ENCODE measurements around the gene POLR2F. TPM values are rescaled to one million over a fixed set of nuclear protein-coding genes. Genes with fewer than 3 reads are reported as not detected.
"Not testable (repeated sequence)": the region's sequence is repeated elsewhere in the genome, so short reads cannot be mapped to it uniquely, and the experiment has no call there.

Gene POLR2F
- total RNA-seq, 1 donor from 2014 or later = 75.5 TPM

DNA sequence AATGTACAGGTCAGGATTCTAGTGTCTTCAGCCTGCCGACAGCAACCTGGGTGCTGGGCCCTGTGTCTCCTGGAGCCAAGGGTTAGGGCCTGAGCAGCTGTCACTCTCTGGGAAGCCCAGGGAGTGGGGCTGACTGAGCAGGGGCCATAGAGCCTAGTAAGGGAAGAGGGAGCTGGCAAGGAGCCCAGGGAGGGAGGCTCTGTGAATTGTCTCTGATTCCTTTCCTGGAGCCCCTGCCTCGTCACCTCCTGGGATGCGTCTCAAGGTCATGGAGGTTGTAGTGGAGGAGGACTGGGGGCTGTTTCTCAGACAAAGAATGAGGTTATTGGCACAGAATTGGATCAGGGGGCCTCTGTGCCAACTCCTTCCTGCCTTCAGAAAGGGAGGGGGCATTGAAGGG, 19.0 kb downstream of the POLR2F start:
- TF ChIP-seq EZH2 (IDR thresholded peaks at IDR 0.05) (no peak), EZH2phosphoT487 (IDR thresholded peaks at IDR 0.05) (no peak), CTCF (IDR thresholded peaks at IDR 0.05) (no peak)
- H2AFZ ChIP-seq (replicated peaks) = no peak overlapping the region
- H3K36me3 ChIP-seq = no peaks in the 10 kb centered on the region
- H3K4me3 ChIP-seq = no peak overlapping the region
- H3K9me3 ChIP-seq (ENCODE audit: low read depth) = no peaks in the 10 kb centered on the region
- no peak for DNase-seq (ENCODE audit: low spot score)
- H3K4me2 ChIP-seq = no peak overlapping the region
- no peaks in the 10 kb centered on the region for H3K27me3 ChIP-seq
- H3K27me3 Mint-ChIP-seq (ENCODE audit: insufficient read depth, low read depth) = peaks cover 2% of the 10 kb centered on the region
- no peaks in the 10 kb centered on the region for H3K9me3 Mint-ChIP-seq
- H3F3A ChIP-seq (ENCODE audit: low read depth) = peaks cover 40% of the 10 kb centered on the region
- H3K27ac ChIP-seq = no peak overlapping the region
- H3K4me3 Mint-ChIP-seq = no peak overlapping the region
- peaks cover 33% of the 10 kb centered on the region for H3K4me1 ChIP-seq
- H3K79me2 ChIP-seq (ENCODE audit: low read depth) = no peaks in the 10 kb centered on the region
- H3K36me3 Mint-ChIP-seq = peaks cover 13% of the 10 kb centered on the region
- no peak overlapping the region for H3K9ac ChIP-seq
- no peaks in the 10 kb centered on the region for H4K20me1 ChIP-seq (ENCODE audit: low read depth)
- H3K4me1 Mint-ChIP-seq = peaks cover 27% of the 10 kb centered on the region
- H3K27ac Mint-ChIP-seq = no peak overlapping the region

GRCh38 chr22:37973271-37974170, 20.0 kb downstream of the POLR2F start:
- no peak overlapping the region for H3K27ac Mint-ChIP-seq

GRCh38 chr22:37975153-37975552, 21.7 kb downstream of the POLR2F start:
- H3K79me2 ChIP-seq (ENCODE audit: low read depth) = no peaks in the 10 kb centered on the region
- H3K9me3 ChIP-seq (ENCODE audit: low read depth) = no peaks in the 10 kb centered on the region
- H3K9me3 Mint-ChIP-seq = no peaks in the 10 kb centered on the region
- no peaks in the 10 kb centered on the region for H3K27me3 ChIP-seq
- H3K4me2 ChIP-seq = no peak overlapping the region
- no peak overlapping the region for H3K4me3 Mint-ChIP-seq
- H3K36me3 ChIP-seq = no peaks in the 10 kb centered on the region
- peaks cover 2% of the 10 kb centered on the region for H3K36me3 Mint-ChIP-seq
- no peak overlapping the region for H3K27ac ChIP-seq
- no peak overlapping the region for H3K4me3 ChIP-seq
- H3K4me1 ChIP-seq = peaks cover 26% of the 10 kb centered on the region
- H3K27ac Mint-ChIP-seq = no peak overlapping the region
- no peak overlapping the region for H3K9ac ChIP-seq
- H3K27me3 Mint-ChIP-seq (ENCODE audit: insufficient read depth, low read depth) = peaks cover 2% of the 10 kb centered on the region
- peaks cover 6% of the 10 kb centered on the region for H4K20me1 ChIP-seq (ENCODE audit: low read depth)
- H3F3A ChIP-seq (ENCODE audit: low read depth) = peaks cover 19% of the 10 kb centered on the region
- peaks cover 22% of the 10 kb centered on the region for H3K4me1 Mint-ChIP-seq
- no peak overlapping the region for H2AFZ ChIP-seq (replicated peaks)
- TF ChIP-seq CTCF (IDR thresholded peaks at IDR 0.05) = no peak
- no peak for TF ChIP-seq EZH2phosphoT487 (IDR thresholded peaks at IDR 0.05)
- no peak for TF ChIP-seq EZH2 (IDR thresholded peaks at IDR 0.05)
- no peak for DNase-seq (ENCODE audit: low spot score)

More at GRCh38 chr22:37973271-37974170, 20.0 kb downstream of the POLR2F start:
- no peak overlapping the region for H3K9ac ChIP-seq
- Mint-ChIP-seq H3K4me3 (no peak overlapping the region), H3K9me3 (no peaks in the 10 kb centered on the region), H3K36me3 (peaks cover 9% of the 10 kb centered on the region), H3K27me3 (ENCODE audit: insufficient read depth, low read depth) (peaks cover 2% of the 10 kb centered on the region), H3K4me1 (peaks cover 18% of the 10 kb centered on the region)
- H3K4me2 ChIP-seq = no peak overlapping the region
- TF ChIP-seq EZH2 (IDR thresholded peaks at IDR 0.05) (no peak), CTCF (IDR thresholded peaks at IDR 0.05) (no peak)
- no peak for DNase-seq (ENCODE audit: low spot score)
- H3K4me3 ChIP-seq = no peak overlapping the region
- H2AFZ ChIP-seq (replicated peaks) = no peak overlapping the region
- no peaks in the 10 kb centered on the region for H3K9me3 ChIP-seq (ENCODE audit: low read depth)
- no peaks in the 10 kb centered on the region for H3K36me3 ChIP-seq
- H4K20me1 ChIP-seq (ENCODE audit: low read depth) = no peaks in the 10 kb centered on the region
- H3F3A ChIP-seq (ENCODE audit: low read depth) = peaks cover 32% of the 10 kb centered on the region
- H3K4me1 ChIP-seq = peaks cover 23% of the 10 kb centered on the region
- H3K79me2 ChIP-seq (ENCODE audit: low read depth) = no peaks in the 10 kb centered on the region
- no peaks in the 10 kb centered on the region for H3K27me3 ChIP-seq
- H3K27ac ChIP-seq = no peak overlapping the region

DNA sequence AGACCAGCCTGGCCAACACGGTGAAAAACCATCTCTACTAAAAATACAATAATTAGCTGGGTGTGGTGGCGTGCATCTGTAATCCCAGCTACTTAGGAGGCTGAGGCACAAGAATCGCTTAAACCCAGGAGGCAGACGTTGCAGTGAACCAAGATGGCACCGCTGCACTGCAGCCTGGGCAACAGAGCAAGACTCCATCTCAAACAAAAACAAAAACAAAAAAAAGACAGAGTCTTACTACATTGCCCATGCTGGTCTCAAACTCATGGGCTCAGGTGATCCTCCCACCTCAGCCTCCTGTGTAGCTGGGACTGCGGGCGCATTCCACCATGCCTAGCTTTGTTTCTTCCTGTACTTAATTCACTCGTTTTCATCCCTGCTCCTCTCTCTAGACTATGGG, 22.5 kb downstream of the POLR2F start:
- H3K4me2 ChIP-seq = not testable (repeated sequence)

More for the DNA sequence above, 22.5 kb downstream of the POLR2F start:
- Histone ChIP-seq H3K4me1 (peaks cover 30% of the 10 kb centered on the region), H3F3A (ENCODE audit: low read depth) (peaks cover 13% of the 10 kb centered on the region)
- H3K79me2 ChIP-seq (ENCODE audit: low read depth); H3K4me3 Mint-ChIP-seq; H3K27me3 Mint-ChIP-seq (ENCODE audit: insufficient read depth, low read depth); H3K36me3 Mint-ChIP-seq; H3K4me3 ChIP-seq; H3K27me3 ChIP-seq; H3K36me3 ChIP-seq; H3K27ac Mint-ChIP-seq; H4K20me1 ChIP-seq (ENCODE audit: low read depth); H3K9me3 ChIP-seq (ENCODE audit: low read depth); DNase-seq (ENCODE audit: low spot score); H2AFZ ChIP-seq (replicated peaks); H3K9ac ChIP-seq; H3K9me3 Mint-ChIP-seq; H3K27ac ChIP-seq: not testable (repeated sequence)
- peaks cover 20% of the 10 kb centered on the region for H3K4me1 Mint-ChIP-seq

Data from neural progenitor cell (in vitro differentiated cells).